ENCODE data around the gene TM7SF2.

The TM7SF2 gene

DNA sequence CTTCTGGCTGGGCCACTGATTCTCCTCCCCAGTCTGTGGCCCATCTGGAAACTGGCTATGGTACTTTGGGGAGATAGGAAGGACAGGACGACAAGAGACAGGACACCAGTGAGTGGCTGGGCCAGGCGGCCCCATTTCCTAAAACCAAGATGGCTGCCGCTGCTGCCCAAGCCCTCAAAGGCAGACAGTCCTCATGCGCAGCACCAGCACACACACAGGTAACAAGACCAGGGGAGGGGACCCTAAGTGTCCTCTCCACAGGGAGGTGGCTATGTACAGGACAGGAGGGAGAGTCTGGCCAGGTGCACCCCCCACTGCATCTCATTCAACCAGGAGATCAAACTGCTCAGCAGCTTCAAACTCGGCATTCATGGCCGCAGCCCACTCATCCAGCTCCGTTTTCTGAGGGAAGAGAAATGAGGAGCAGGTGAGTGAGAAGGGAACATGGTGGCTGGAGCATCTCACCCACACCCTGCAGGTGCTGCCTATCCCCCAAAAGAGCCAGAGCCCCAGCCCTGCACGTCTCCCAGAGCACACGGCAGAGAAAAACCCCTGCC is 32.8 kb upstream of the TM7SF2 start:
- POLR2A ChIA-PET (ENCODE audit: low non-redundant PET) = no interaction called here
- H3K27ac ChIP-seq = peak overlapping the region; percentile 47
- CTCF ChIA-PET = interaction anchor here (0.7 kb wide), 1 partner anchor 15 kb away, joined by 4 read pairs; no protein-coding TSS in a partner anchor
- DNase-seq (ENCODE audit: low spot score) = no peak
- TF ChIP-seq, protein P1, sequence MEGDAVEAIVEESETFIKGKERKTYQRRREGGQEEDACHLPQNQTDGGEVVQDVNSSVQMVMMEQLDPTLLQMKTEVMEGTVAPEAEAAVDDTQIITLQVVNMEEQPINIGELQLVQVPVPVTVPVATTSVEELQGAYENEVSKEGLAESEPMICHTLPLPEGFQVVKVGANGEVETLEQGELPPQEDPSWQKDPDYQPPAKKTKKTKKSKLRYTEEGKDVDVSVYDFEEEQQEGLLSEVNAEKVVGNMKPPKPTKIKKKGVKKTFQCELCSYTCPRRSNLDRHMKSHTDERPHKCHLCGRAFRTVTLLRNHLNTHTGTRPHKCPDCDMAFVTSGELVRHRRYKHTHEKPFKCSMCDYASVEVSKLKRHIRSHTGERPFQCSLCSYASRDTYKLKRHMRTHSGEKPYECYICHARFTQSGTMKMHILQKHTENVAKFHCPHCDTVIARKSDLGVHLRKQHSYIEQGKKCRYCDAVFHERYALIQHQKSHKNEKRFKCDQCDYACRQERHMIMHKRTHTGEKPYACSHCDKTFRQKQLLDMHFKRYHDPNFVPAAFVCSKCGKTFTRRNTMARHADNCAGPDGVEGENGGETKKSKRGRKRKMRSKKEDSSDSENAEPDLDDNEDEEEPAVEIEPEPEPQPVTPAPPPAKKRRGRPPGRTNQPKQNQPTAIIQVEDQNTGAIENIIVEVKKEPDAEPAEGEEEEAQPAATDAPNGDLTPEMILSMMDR (conservative IDR thresholded peaks at IDR 0.05; ENCODE audit: low read depth) = no peak

DNA sequence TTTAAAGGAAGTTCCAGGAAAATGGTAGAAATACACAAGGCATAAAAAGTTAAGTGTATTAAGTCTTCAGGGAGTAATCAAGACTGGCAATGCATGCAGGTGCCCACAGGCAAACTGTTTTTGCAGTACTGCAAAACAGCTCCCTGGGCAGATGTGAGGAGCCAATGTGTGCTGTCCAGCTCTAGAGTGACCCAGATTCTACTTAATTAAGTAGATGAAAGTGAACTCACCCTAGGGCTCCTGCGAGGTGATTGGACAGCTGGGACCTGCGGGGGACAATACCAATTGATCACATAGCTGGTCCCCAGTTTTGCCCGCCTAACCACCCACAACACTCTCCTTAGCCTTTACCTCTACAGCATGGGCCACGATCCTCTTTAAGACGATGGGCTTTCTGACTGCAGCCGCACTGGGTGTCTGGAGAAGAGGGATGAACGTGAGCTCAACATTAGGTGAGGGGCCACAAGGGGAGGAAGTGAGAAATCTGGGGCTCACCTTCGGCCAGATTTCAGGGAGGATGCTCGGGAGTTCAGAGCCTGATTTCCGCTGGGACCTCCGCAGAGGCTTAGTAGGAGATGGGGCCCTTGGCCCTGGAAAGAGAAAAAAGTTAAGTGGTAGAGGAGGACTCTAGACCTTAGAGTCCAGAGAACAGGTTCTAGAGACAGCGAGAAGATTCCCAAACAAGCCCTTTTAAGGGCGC is 28.4 kb upstream of the TM7SF2 start:
- no peak for DNase-seq (ENCODE audit: low spot score)
- ChIA-PET POLR2A (ENCODE audit: low non-redundant PET) (interaction anchor here (0.7 kb wide), 1 partner anchor 25 kb away, joined by 3 read pairs; the partner anchor contains the start of gene NAALADL1), CTCF (no interaction called here)
- H3K27ac ChIP-seq = peak overlapping the region; percentile 86
- TF ChIP-seq, protein P1 (conservative IDR thresholded peaks at IDR 0.05; ENCODE audit: low read depth) = no peak

DNA sequence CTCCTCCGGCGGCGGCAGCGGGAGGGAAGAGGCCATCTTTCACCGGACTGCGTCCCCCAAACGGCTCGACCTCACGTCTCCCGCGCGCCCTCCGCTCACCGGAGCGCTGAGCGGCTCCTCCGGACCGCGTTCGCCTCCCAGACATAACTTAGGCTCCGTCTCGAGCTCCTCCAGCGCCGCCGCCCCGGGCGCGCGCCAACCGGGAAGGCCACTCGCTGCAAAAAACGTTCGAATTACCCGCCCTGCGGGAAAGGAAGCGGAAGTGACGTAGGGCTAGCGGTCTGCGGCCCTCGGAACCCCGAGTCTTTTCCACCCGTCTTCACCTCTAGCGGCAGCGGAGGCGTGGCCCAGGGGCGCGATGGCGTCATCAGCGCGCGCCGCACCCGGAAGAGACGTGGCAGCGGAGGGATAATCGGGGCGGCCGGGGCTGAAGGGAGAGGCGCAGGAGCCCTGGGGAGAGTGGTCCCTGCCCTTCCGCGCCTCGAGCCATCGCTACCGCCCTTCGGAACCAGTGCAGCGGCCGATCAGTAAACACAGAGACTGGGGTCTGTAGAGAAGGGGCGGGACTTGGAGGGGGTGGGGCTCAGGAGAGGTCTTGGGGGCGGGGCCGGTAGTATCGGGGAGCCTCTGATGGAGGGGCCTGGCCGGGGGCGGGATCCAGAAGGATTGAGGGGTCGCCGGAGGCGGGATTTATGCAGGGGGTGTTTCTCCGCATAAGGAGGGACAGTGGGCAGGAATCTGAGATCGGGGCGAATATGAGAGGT is 27.7 kb upstream of the TM7SF2 start, which contains the start of the genes CDCA5 and ZFPL1:
Gene CDCA5, minus strand, starts transcription at position 207 of the 764 bp plus-strand sequence. Its CDS starts 62 bp downstream, at position 145.
Gene ZFPL1, plus strand, starts transcription at position 389 of the 764 bp plus-strand sequence. CDS start 477 bp downstream, outside the sequence.
- CTCF ChIA-PET = no interaction called here
- peak within 1 kb of the TSS; percentile 86 for H3K27ac ChIP-seq
- DNase-seq (ENCODE audit: low spot score) = peak; percentile 97
- TF ChIP-seq, protein P1 (conservative IDR thresholded peaks at IDR 0.05; ENCODE audit: low read depth) = no peak
- POLR2A ChIA-PET (ENCODE audit: low non-redundant PET) = interaction anchor here (0.7 kb wide), 1 partner anchor 26 kb away, joined by 3 read pairs; the partner anchor contains the start of gene NAALADL1

DNA sequence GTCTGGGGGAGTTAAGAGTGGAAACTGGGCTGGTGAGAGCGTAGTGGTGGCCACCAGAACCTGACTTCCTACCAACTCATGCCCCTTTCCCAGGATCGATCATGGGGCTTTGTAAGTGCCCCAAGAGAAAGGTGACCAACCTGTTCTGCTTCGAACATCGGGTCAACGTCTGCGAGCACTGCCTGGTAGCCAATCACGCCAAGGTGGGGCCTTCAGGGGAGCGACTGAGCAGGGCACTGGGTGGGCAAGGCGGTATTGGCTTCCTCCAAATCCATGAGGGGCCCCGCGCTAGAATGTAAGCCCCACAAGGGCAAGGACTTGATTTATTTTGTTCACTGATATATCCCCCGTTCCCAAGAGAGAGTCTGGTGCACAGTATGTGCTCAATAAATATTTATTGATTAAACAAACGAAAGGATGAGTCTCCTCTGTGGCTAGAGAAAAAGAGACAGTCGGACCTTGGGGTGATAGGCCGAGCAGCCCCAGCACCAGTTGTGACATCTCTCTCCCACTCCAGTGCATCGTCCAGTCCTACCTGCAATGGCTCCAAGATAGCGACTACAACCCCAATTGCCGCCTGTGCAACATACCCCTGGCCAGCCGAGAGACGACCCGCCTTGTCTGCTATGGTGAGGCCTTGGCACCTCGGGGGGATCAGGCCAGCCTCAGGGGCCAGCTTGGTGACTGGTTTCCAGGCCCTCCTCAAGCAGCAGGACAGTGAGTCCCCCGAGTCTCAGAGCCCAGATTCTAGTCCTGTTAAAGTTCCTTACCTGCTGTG is 26.9 kb upstream of the TM7SF2 start:
- CTCF ChIA-PET = interaction anchor here (1.6 kb wide), 1 partner anchor 26 kb away, joined by 5 read pairs; no protein-coding TSS in a partner anchor
- TF ChIP-seq, protein P1 (conservative IDR thresholded peaks at IDR 0.05; ENCODE audit: low read depth) = no peak
- DNase-seq (ENCODE audit: low spot score) = no peak
- POLR2A ChIA-PET (ENCODE audit: low non-redundant PET) = no interaction called here
- peak overlapping the region; percentile 86 for H3K27ac ChIP-seq

DNA sequence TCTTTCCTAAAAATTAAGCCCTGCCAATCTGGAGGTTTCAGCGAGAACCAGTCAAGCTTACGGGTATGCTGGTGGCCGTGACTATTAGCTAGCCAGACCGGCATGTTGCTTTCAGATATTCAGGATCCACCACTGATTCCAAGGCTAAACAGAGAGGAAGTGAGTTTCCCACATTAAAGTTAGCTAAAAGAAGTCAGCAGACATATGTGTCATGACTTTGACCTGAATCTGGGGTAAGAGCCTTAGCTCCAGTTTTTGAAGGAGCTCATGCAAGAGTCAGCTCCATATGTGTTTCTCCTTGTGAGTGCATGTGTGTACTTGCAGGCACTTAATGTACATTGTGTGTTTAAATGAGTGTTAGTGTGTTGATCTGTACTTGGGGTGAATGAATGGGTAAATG is 26.2 kb upstream of the TM7SF2 start:
- POLR2A ChIA-PET (ENCODE audit: low non-redundant PET) = no interaction called here
- peak overlapping the region; percentile 86 for H3K27ac ChIP-seq
- CTCF ChIA-PET = interaction anchor here (1.6 kb wide), 1 partner anchor 25 kb away, joined by 5 read pairs; no protein-coding TSS in a partner anchor
- DNase-seq (ENCODE audit: low spot score) = no peak
- TF ChIP-seq, protein P1 (conservative IDR thresholded peaks at IDR 0.05; ENCODE audit: low read depth) = no peak
